SK-N-SH treated with all-trans-retinoic acid at 6 μM for 48 hours (cell line): ENCODE measurements around the gene CDH4.

Experiments used
- ATAC-seq: fragments of 200-7000 bp; cut with Tn5 transposase; 3 replicates; pipeline ENCODE4 v1.9.1; 2020; ENCODE audit warnings: mild to moderate bottlenecking, moderate library complexity
- ARNTL ChIP-seq: fragments of 450-650 bp; formaldehyde crosslinking; IDR thresholded peaks from 2 replicates; pipeline ENCODE4 v1.5.0; 2020; ENCODE audit warnings: low read depth, mild to moderate bottlenecking, moderate library complexity, borderline replicate concordance
- BACH2 ChIP-seq: fragments of 250-450 bp; sonication (Bioruptor Pico); IDR thresholded peaks from 2 replicates; pipeline ENCODE4 v1.9.0; 2021; ENCODE audit warnings: mild to moderate bottlenecking, borderline replicate concordance
- CREB5 ChIP-seq: fragments of 250-450 bp; sonication (Bioruptor Pico); IDR thresholded peaks from 2 replicates; pipeline ENCODE4 v1.5.1; 2020; ENCODE audit warnings: low read depth, mild to moderate bottlenecking, moderate library complexity
- CSDC2 ChIP-seq: fragments of 250-450 bp; sonication (Bioruptor Pico); IDR thresholded peaks from 2 replicates; pipeline ENCODE4 v1.5.0; 2020; ENCODE audit warnings: mild to moderate bottlenecking, moderate library complexity
- CSRNP3 ChIP-seq: fragments of 250-450 bp; sonication (Bioruptor Pico); IDR thresholded peaks from 2 replicates; pipeline ENCODE4 v1.5.1; 2021; ENCODE audit warnings: mild to moderate bottlenecking, moderate library complexity
- GLIS3 ChIP-seq: fragments of 250-450 bp; sonication (Bioruptor Pico); IDR thresholded peaks from 2 replicates; pipeline ENCODE4 v1.5.0; 2020; ENCODE audit warnings: mild to moderate bottlenecking, moderate library complexity
- ISL1 ChIP-seq: fragments of 250-450 bp; sonication (Bioruptor Pico); IDR thresholded peaks from 2 replicates; pipeline ENCODE4 v2.1.2; 2022; ENCODE audit warnings: mild to moderate bottlenecking, moderate library complexity
- OSR1 ChIP-seq: fragments of 250-450 bp; sonication (Bioruptor Pico); IDR thresholded peaks from 2 replicates; pipeline ENCODE4 v1.8.0; 2022; ENCODE audit warnings: moderate library complexity, mild to moderate bottlenecking, inconsistent platforms
- PATZ1 ChIP-seq: fragments of 250-450 bp; sonication (Bioruptor Pico); IDR thresholded peaks from 2 replicates; pipeline ENCODE4 v1.8.0; 2020; ENCODE audit warnings: mild to moderate bottlenecking, moderate library complexity, borderline replicate concordance
- POU6F1 ChIP-seq: fragments of 250-450 bp; sonication (Bioruptor Pico); IDR thresholded peaks from 2 replicates; pipeline ENCODE4 v1.8.0; 2021; ENCODE audit warnings: low read depth, mild to moderate bottlenecking, moderate library complexity, borderline replicate concordance
- PPARA ChIP-seq: fragments of 250-450 bp; sonication (Bioruptor Pico); IDR thresholded peaks from 2 replicates; pipeline ENCODE4 v1.5.0; 2020; ENCODE audit warnings: mild to moderate bottlenecking, borderline replicate concordance
- RARB ChIP-seq: fragments of 250-450 bp; sonication (Bioruptor Pico); IDR thresholded peaks from 2 replicates; pipeline ENCODE4 v1.8.0; 2021; ENCODE audit warnings: mild to moderate bottlenecking, moderate library complexity
- SNAI2 ChIP-seq: fragments of 250-450 bp; sonication (Bioruptor Pico); IDR thresholded peaks from 2 replicates; pipeline ENCODE4 v1.5.0; 2020; ENCODE audit warnings: mild to moderate bottlenecking, moderate library complexity
- TCF4 ChIP-seq: fragments of 250-450 bp; sonication (Bioruptor Pico); IDR thresholded peaks from 2 replicates; pipeline ENCODE4 v1.8.0; 2021; ENCODE audit warnings: mild to moderate bottlenecking, moderate library complexity, borderline replicate concordance
- TSHZ2 ChIP-seq: fragments of 250-450 bp; sonication (Bioruptor Pico); IDR thresholded peaks from 2 replicates; pipeline ENCODE4 v1.5.0; 2020; ENCODE audit warnings: mild to moderate bottlenecking, moderate library complexity
- ZC3H10 ChIP-seq: fragments of 250-450 bp; sonication (Bioruptor Pico); IDR thresholded peaks from 2 replicates; pipeline ENCODE4 v1.5.1; 2021; ENCODE audit warnings: mild to moderate bottlenecking, moderate library complexity
- ZFP30 ChIP-seq: fragments of 450-650 bp; formaldehyde crosslinking; IDR thresholded peaks from 2 replicates; pipeline ENCODE4 v1.5.0; 2022; ENCODE audit warnings: mild to moderate bottlenecking, moderate library complexity
- ZNF565 ChIP-seq: fragments of 450-650 bp; formaldehyde crosslinking; conservative IDR thresholded peaks from 2 replicates; pipeline ENCODE4 v1.5.0; 2020; ENCODE audit warnings: low read depth, mild to moderate bottlenecking, moderate library complexity
- ZNF8 ChIP-seq: fragments of 450-650 bp; formaldehyde crosslinking; IDR thresholded peaks from 2 replicates; pipeline ENCODE4 v1.5.0; 2020; ENCODE audit warnings: mild to moderate bottlenecking, moderate library complexity

Gene CDH4

GRCh38 chr20:61419501-61419900, 167.4 kb downstream of the CDH4 start:
- ATAC-seq: no peak
- TF ChIP-seq CSDC2 (CRISPR knock-in tag) (no peak), OSR1 (CRISPR knock-in tag) (no peak), ZFP30 (CRISPR knock-in tag) (no peak), ZNF565 (CRISPR knock-in tag) (no peak), PPARA (CRISPR knock-in tag) (no peak), PATZ1 (no peak), CSRNP3 (CRISPR knock-in tag) (no peak), CREB5 (CRISPR knock-in tag) (no peak), BACH2 (CRISPR knock-in tag) (no peak), ARNTL (CRISPR knock-in tag) (no peak), POU6F1 (CRISPR knock-in tag) (no peak), TCF4 (CRISPR knock-in tag) (no peak), SNAI2 (CRISPR knock-in tag) (no peak), ISL1 (no peak), RARB (CRISPR knock-in tag) (no peak), ZNF8 (no peak)

GRCh38 chr20:61420056-61420455, 168.0 kb downstream of the CDH4 start:
- ATAC-seq: no peak
- TF ChIP-seq POU6F1 (CRISPR knock-in tag) (no peak), TSHZ2 (CRISPR knock-in tag) (no peak), GLIS3 (CRISPR knock-in tag) (no peak), BACH2 (CRISPR knock-in tag) (no peak), SNAI2 (CRISPR knock-in tag) (no peak), CSRNP3 (CRISPR knock-in tag) (no peak), ZC3H10 (CRISPR knock-in tag) (no peak)
- TF ChIP-seq, all 23 proteins: peak for 0
